ENCODE measurements around the gene TTC33.
A peak's percentile ranks its signal among the peaks of the same experiment; 100 is the strongest.
"Not testable (repeated sequence)": the region's sequence is repeated elsewhere in the genome, so short reads cannot be mapped to it uniquely, and the experiment has no call there.

Gene TTC33

DNA sequence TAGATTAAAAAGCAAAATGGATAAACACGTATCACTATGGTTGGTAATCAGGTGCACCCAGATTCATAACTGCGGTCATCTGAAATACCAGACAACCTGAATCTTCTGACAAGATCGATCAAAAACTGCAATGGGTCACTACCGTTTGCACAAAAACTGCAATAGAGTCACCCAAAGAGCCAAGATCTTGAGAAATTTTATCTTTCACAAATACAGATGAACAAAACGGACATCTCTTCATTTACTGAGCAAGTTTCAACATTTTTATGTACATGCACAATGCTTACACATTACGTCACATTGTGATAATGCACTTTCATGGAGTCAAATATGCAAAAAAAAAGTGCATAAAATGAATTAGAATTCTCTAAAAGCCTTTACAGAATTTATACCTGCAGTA, 23.8 kb upstream of the TTC33 start:
- no peak for DNase-seq

DNA sequence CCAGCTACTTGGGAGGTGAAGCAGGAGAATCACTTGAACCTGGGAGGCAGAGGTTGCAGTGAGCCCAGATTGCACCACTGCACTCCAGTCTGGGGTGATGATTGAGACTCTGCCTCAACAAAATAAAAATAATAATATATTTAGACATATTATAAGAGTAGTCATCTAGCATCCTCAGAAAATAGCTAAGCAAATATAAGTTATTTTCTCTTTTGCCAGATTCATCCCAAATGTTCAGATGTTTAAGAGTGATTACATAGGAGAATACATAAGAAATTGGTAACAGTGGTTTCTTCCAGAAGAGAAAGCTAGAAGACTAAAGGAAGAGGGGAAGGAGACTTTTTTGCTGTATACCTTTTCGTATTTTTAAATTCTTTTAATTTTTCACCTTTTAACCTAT, 22.4 kb upstream of the TTC33 start:
- DNase-seq: no peak

DNA sequence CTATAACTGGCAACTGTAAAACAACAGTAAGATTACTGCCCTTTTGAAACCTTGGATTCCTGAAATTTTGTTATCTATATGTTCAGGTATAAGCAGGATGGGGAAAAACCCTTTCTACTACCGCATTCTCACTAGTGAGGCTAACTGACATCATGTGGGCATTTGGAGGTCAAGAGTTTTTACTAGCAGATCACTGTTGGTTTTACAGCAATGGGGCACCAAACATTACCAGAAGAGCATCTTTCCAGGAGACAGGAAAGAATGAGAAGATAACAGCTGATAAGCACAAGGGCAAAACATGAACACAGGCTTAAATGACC, 20.9 kb upstream of the TTC33 start:
- no peak for DNase-seq

DNA sequence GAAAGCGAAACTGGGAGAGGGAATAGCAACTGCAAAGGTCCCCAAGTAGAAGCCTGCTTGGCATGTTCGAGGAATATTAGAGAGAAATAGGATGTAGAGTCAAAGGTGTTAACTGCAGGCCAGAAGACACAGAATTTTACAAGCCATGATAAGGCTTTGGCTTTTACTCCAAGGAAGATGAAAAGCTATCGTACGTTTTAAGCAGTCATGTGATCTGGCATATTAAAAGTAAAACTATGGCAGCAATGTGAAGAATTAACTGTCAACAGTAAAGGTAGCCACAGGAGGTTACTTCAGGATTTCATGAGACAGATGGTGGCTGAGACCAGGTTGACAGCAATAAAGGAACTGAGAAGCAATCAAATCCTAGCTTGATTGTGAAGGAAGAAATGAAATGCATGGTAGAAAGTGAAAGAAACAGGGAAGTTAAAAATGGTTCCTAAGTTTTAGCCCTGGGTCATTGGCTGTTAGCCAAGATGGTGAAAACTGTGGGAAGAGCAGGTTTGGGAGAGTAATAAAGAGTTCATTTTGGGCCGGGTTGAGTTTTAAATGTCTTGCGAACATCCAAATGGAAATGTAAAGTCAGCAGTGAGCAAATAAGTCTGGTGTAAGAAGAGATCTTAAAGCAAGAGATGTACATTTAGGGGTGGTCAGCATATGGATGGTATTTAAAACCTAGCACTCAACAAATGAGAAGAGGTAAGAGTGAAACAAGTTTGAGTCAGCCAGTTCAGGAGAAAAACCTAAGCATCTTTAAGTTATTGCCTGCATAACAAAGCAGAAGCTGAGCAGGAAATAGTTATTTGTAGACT, 20.3 kb upstream of the TTC33 start:
- DNase-seq: no peak

DNA sequence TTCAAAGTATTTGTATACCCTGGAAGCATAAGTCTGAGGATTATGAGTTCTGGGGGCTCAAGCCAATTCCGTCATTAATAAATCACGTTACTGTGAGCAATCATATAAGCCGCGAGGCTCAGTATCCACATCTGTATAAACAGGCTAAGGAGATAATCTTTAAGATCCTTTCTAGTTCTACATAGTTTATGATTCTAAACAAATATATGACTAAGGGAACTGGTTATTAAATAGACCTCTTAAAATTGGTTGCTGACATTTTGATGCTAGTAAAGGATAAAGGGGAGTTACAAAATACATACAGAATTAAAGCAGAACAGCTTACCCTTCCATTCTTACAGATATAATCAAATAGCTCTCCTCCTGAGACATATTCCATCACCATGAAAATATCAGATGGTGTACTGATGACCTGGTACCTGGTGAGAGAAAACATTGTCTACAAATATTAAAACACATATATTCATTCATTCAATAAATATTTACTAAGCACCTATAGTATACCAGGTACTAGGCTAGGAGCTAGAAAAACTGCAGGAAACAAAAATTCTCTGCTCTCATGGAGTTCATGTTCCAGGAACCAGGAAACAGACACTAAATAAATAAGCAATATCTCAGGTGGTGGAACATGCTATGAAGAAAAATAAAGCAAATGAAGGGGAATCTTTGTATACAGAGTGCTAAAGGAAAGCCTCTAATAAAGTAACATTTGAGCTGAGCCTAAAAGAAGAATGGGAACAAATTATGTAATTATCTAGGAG, 19.5 kb upstream of the TTC33 start:
- no peak for DNase-seq

DNA sequence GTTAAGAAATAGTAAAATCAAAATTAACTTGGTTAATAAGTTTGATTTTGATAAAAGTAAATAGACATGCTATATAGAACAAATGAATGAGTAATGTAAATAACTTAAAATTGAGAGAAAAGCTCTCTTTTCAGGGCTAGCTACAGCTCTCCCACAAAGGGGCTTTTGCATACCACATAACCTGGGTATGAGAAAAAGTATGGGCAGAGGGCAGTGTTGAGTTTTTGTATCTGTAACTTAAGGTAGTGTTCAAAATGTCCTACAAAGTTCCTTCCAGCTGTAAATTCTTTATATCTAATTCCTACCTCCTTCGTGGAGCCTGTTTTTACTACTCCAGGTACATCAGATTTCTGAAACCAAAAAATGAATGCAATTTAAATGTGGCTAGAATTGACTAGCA, 18.9 kb upstream of the TTC33 start:
- no peak for DNase-seq

DNA sequence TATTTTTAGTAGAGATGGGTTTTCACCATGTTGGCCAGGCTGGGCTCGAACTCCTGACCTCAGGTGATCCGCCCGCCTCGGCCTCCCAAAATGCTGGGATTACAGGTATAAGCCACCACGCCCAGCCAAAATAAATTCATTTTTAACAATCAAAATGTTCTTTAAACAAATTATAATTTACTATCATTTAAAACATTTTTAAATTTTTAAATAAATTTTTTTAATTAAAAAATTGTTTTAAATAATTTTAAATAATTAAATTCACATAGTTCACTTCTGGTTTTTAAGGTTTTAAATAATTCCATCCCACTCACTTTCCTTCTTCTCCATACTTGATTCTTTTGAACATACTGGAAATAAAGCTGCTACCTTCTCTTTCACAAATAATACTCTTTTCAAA, 15.0 kb upstream of the TTC33 start:
- DNase-seq: no peak

DNA sequence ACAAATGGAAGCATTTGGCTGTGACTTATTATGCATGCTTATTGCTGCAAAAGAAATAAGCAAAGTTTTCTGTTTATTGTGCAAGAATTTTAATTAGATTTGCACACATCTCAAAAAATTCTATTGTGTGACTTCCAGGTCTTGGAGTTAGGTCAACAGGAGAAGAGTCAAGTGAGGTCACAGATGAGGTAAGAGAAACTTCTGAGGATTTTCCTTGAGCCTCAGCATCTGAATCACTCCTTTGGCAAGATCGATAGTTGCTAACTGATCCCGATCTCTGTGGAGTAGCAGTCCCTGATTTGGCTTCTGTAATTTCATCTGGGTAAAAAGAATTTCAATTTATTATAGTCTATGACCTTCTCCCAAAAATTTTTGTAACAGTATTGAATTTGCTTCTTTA, 6.9 kb upstream of the TTC33 start:
- DNase-seq: no peak

DNA sequence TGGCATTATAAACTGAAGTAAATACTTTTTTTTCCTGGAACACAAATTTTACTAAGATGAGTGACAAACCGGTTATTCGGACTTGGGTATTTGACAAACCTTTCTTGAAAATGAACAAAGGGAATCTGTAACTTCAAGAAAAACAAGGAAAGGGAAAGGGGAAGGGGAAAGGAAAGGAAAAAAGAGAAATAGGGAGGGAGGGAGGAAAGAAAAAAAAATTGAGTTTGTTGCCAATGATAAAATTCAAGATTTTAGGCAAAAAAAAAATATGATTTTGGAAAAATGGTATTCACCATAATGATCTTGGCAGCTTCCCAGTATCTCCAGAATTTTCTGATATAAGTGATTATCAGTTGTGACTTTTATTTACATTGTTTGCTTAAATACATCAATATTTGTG, 1.6 kb upstream of the TTC33 start:
- DNase-seq: no peak

DNA sequence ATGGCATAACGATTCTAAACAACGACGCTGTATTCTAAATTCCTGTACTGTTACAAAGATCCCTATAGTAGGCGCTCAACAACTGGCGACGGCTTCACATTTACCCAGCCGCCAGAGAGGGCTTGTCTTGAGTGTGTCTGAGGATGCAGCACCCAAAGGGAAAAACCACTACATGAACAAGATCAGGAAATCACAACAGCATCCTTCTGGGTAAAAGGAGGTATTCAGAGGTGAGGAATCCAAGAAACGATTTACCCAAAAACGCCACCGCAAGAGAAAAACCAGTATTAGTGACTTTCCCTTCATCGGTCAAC, 711 bp downstream of the TTC33 start:
- DNase-seq: peak; percentile 84

DNA sequence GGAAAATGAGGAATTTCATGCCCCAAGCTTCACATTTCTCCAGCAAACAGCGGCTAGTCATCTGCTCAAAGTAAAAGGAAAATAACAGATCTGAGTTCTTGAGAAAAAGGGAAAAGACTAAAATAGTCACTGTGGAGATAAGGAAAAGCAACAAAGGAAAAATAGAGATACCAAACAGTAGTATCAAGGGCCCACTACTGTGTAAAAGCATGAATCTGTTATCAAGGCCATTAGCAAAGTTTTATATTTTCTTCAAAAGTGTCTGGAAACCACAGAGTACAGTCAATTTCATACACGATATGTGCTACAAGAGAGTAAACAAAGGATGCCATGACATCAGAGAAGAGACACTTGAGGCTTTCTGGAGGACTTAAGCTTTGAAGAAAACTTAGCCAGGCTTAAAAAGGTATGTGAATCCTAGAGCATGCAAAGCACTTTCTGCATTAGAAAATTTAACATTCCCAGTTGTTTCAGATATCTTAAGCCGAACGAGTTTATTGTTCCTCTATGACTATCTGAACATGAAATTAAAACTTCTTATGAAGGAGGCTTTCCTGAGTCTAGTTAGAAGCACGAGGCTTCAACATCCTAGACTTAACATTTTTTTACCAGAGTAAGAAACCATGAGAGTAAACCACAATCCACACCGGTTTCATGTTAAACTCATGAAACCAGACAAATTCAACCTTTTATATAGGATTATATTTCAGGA, 1.2 kb downstream of the TTC33 start:
- DNase-seq: no peak

DNA sequence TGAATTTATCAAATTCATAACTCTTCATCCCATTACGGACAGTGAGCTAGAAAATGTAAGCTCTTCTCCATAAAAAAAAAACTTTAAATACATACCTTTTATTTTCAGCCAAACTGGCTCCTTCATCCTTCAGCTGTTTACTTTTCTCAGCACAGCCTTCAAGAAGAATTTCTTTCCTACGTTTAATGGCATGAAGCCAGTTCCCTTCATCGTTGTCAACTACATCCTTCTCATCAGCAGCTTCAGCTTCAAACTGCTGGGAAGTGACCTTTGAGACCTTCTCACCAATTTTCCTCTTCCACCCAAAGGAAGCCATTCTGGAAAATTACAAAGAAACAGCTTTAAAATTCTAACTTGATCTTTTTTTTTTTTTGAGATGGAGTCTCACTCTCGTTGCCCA, 9.1 kb downstream of the TTC33 start:
- DNase-seq: no peak

DNA sequence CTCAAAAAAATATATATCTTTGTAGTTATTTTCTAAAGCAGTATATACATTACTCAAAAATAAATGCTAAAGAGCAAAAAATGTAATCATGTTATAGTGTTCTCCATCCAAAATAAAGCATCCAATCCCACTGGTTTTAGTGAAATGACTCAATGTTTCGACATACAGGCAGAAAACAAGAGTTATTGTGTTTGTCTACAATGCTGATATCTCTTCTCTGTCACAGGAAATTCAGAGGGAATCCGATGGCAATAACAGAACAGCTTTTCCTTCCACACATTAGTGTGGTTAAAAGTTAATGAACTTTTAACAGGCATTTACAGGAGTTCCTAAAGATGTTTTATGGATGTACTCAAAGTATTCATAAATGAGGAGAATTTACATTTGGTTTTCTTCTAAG, 12.0 kb downstream of the TTC33 start:
- no peak for DNase-seq

DNA sequence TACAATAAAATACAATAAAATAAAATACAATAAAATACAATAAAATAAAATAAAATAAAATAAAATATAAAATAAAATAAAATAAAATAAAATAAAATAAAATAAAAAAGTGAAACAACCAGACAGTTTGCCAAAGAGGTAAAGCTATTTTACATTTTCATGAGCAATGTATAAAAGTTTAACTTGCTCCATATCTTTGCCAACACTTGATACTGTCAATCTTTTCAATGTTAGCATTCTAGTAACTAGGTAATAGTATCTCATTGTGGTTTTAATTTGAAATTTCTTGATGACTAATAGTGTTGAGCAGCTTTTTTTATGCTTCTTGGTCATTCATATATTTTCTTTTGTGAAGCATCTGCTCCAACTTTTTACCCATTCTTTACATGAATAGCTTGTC, 17.3 kb downstream of the TTC33 start:
- no peak for DNase-seq

DNA sequence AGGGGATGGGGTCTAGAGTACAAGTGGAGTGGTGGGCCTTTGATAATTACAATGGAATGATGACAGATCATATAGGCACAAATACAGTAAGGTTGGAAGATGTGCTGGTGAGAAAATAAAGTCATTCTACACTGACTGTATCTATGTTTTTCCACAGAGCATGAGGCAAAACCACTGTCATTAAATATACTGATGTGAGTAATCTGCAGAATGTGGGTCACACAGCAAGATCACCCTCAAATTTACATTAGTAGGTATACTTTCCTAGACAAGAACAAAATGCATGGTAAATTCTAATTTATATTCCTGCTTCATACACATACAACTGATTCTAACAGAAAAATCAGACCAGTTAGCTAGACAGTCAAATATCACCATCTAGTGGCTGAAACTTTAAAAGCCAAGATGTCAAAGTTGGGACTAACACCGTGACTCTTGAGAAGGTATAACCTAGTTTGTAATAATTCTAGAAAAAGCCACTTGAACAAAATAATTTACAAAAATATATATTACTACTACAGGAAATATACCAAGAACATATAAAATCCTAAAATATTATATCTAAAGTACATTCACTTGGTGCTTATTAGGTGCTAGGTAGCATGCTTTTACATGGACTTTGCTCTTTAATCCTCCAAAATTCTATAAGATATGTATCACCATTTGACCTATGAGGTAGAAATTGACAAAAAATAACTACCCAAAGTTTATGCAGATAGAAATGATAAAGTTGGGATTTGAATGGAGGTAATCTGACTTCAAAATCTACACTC, 19.5 kb downstream of the TTC33 start:
- DNase-seq: peak; percentile 43

DNA sequence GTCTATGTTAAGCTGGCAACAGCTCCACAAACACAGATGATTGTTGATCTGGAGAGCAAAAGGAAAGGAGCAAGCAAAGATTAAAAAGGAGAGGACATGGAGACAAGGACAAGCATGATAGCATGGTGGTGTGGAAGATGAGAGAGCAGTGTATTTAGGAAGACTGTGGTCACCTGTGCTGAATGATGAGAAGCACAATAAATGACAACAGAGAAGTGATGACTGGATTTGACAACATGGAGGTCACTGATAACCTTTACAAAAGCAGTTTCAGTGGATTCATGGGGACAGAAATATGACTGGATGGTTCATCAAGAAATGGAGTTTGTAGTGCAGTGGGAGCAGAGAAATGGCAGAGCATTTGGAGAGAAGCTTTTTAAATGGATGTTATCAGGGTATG, 20.2 kb downstream of the TTC33 start:
- no peak for DNase-seq

DNA sequence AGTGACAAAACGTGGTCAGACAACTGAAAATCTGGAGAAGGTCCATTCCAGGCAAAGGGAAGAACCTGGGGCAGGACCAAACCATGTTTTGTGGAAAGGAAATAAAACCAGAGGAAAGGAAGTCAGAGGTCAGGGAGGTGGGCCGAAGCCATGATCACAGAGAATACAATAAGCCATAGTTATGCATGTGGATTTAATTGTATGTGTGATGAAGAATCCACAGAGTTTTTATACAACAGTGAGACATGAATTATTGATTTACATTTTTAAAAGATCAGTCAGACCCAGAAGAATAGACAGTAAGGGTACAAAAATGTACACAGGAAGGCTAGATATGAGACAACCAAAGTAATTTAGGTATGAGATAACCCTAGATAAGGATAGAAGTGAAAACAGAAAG, 20.8 kb downstream of the TTC33 start:
- no peak for DNase-seq

DNA sequence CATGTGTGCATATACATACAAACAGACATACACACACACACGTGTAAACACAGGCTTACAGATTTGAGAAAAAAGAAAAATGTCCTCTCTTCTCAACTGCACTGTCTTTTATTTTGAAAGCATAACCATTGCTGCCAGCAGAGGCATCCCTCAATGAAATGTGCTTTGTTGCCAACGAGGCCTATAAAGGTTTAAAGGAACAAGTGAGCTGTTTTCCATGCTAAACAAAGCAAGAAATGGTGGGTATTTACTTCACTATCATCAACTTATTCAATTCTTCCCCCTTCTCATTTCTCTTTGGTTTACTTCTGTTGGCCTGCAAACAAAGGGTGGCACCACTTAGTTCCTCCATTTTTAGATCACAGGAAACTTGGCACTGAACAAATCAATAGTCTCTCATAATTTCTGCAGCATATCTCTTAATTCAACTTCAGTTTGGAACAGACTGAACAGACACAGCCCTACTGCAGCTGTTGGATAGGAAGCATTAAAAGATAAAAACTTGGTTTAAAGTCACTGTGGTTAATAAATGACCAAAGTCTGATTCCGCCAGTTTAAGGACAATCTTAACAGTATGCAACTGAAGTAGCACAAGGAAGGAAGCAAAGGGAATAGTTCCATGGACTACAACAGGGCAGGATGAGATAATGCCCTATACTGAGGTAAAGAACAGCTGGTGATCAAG, 21.7 kb downstream of the TTC33 start:
- DNase-seq: no peak

DNA sequence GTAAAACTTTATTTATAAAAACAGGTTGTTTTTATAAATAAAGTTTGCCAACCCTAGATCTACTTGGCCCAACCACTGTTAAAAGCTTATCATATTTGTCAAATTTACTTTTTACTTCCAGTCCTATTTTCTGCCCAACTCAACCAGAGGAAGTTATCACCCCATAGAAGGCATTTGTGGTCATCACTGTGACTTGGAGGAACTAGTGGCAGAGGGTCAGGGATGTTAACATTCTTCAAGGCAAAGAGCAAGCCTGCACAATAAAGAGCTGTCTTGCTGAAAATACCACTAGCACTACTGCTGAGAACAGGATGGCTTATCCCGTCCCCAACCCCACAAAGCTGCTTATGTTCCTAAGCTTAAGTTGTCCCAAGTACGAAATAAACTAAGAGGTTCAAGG, 22.3 kb downstream of the TTC33 start:
- no peak for DNase-seq

DNA sequence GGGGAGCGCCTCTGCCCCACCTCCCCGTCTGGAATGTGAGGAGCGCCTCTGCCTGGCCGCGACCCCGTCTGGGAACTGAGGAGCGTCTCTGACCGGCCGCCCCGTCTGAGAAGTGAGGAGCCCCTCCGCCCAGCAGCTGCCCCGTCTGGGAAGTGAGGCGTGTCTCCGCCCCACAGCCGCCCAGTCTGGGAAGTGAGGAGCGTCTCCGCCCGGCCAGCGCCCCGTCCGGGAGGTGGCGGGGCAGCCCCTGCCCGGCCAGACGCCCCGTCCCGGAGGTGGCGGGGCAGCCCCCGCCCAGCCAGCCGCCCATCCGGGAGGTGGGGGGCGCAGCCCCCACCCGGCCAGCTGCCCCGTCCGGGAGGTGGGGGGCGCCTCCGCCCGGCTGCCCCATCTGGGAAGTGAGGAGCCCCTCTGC, 33.3 kb downstream of the TTC33 start:
- not testable (repeated sequence) for DNase-seq

DNA sequence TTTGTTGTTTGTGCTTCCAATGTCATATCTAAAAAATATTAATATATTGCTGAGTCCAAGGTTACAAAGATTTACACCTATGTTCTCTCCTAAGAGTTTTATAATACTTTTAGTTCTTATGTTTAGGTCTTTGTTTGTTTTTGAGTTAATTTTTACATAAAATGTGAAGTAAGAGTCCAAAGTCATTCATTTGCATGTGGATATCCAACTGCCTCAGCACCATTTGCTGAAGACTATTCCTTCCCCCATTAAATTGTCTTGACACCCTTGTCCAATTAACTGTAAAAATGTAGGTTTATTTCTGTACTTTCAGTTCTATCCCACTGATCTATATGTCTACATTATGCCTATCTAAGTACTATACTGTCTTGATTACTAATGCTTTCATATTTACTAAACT, 35.7 kb downstream of the TTC33 start:
- no peak for DNase-seq

DNA sequence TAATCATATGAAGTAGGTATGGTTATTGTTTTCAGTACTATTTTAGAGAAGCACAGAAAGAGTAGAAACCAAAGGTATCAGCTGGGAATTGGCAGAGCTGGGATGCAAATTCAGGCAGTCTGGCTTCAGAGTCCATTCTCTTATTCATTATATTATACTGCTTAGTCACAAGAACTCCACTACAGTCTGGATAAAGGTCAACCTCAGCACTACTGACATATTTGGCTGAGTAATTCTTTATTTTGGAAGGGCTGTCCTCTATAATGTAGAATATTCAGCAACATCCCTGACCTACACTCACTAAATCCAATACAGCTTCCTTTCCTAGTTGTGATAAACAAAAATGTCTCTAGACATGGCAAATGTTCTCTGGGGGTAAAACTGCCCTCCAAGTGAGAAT, 38.5 kb downstream of the TTC33 start:
- DNase-seq: no peak

DNA sequence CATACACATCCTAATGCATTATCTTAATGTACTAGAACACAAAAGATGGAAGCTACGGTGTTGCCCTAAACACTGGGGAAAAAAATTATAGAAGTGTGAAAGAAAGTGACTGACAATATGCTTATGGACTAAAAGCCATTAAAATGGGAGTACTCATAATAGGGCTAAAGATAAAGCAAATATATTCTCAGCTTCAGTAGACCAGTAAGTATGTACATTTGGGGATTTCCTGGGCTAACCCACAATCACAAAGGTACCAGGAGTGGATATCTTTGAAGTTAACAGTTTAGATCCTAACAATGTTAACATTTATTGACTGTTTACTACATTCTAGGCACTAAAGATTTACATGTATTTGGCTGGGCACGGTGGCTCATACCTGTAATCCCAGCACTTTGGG, 39.2 kb downstream of the TTC33 start:
- no peak for DNase-seq

Measured in SHP77 treated with DMSO at 0.1 percent for 48 hours (cell line).